Stomach (tissue), 9 donors: ENCODE measurements around the gene SYT8. TPM values are rescaled to one million over a fixed set of nuclear protein-coding genes. Genes with fewer than 3 reads are reported as not detected.

Experiments used
- DNase-seq, 2 donors: peaks; one replicate each; pipeline versions ENCODE4 v3.0.0 to v3.0.0-alpha.2; 2013 to 2019
- H3K27ac ChIP-seq, 5 donors: fragments of 200-600 bp in 4 of 5; sonication (generic) in 4 of 5; one replicate each; pipeline ENCODE4 v1.5.1; 2013 to 2019; ENCODE audit warnings: mild to moderate bottlenecking in 1 of 5, moderate library complexity in 1 of 5
- H3K27me3 ChIP-seq, 3 donors: fragments of 200-600 bp; sonication (generic); one replicate each; pipeline ENCODE4 v1.5.1; 2017 to 2019; ENCODE audit warnings: mixed run types in 1 of 3
- H3K36me3 ChIP-seq, 4 donors: fragments of 200-600 bp; sonication (generic); 1 replicate in 3 of 4; 2 replicates in 1 of 4; pipeline ENCODE4 v1.5.1; 2016 to 2019
- H3K4me1 ChIP-seq, 4 donors: fragments of 200-600 bp; sonication (generic); one replicate each; pipeline ENCODE4 v1.5.1; 2016 to 2019
- H3K4me3 ChIP-seq, 4 donors: fragments of 200-600 bp; sonication (generic) in 3 of 4; one replicate each; pipeline ENCODE4 v1.5.1; 2016 to 2019; ENCODE audit warnings: mild to moderate bottlenecking in 1 of 4
- H3K9me3 ChIP-seq, 4 donors: fragments of 200-600 bp; sonication (generic); one replicate each; pipeline ENCODE4 v1.5.1; 2016 to 2019
- CTCF ChIP-seq, 7 experiments: fragments of 450-650 bp in 4 of 7; fragments of 200-600 bp in 3 of 7; sonication (generic) in 3 of 7; IDR thresholded peaks; one replicate each; pipeline ENCODE4 v1.5.1; 2016 to 2019; ENCODE audit warnings: antibody characterized with exemption in 7 of 7, control low read depth in 2 of 7, mild to moderate bottlenecking in 1 of 7
- EP300 ChIP-seq: sonication (generic); formaldehyde crosslinking; IDR thresholded peaks from one replicate; pipeline ENCODE4 v1.6.1; 2017; ENCODE audit warnings: antibody characterized with exemption
- POLR2A ChIP-seq, 4 donors: fragments of 450-650 bp; IDR thresholded peaks; one replicate each; pipeline ENCODE4 v1.6.1; 2016; ENCODE audit warnings: antibody characterized with exemption in 4 of 4, control low read depth in 2 of 4, mild to moderate bottlenecking in 1 of 4, moderate library complexity in 1 of 4
- POLR2AphosphoS5 ChIP-seq, 3 donors: sonication (generic); formaldehyde crosslinking; IDR thresholded peaks; one replicate each; pipeline ENCODE4 v1.6.1; 2016; ENCODE audit warnings: antibody characterized with exemption in 3 of 3
- WGBS, 5 donors: extraction: QIAGEN DNeasy Blood & Tissue Kit in 3 of 5; methylation state at CpG; one replicate each; pipeline versions ENCODE4 v1.1.5 to v1.1.7; 2013 to 2018; 5-methylcytosine and 5-hydroxymethylcytosine counted together
- intact Hi-C: fragments of 100-400 bp; cut with DNase I; formaldehyde crosslinking; loops from one replicate; pipeline ENCODE4 v1.15.1; 2023; ENCODE audit warnings: low total_unique reads
- polyA plus RNA-seq, 3 donors: library from polyadenylated mRNA; stranded (reverse); fragments of 200-250 nt; gene quantifications; one replicate each; pipeline ENCODE4 v1.2.3, GENCODE V29; 2013
- total RNA-seq, 5 donors: library from RNA; depleted of rRNA; stranded (reverse); fragments of >200 nt; gene quantifications; one replicate each; pipeline versions ENCODE4 v1.1.0 to v1.2.3, GENCODE V29; 2014 to 2016
- donor health status: healthy with polysubstance abuse.
- donor health status: Bipolar disorder and iron deficiency.
- donor health status: healthy.

Gene SYT8
- total and polyA plus RNA-seq, 8 donors = 0.72 to 77.3 (median 2.7) TPM

- H3K4me1 ChIP-seq = peaks cover 33 to 77% (median 60%) of the 10 kb centered on the region in 4 donors
- peak overlapping the region; percentile 68 to 86 (median 84) for H3K27ac ChIP-seq
- H3K4me3 ChIP-seq = peak overlapping the region in 1 of 4 donors; percentile 18
- H3K9me3 ChIP-seq = no peaks in the 10 kb centered on the region
- WGBS, 5 donors = 52 to 65% (median 55%) methylated on average over 17 of the region's 17 CpGs
- intact Hi-C loops = loop anchor here (2.0 to 5.0 kb wide), 2 partner anchors 140 to 319 kb away; no protein-coding TSS in a partner anchor
- no peak for TF ChIP-seq POLR2A (IDR thresholded peaks at IDR 0.05)
- no peak for TF ChIP-seq CTCF (IDR thresholded peaks at IDR 0.05)
- TF ChIP-seq EP300 = no peak
- TF ChIP-seq POLR2AphosphoS5 (IDR thresholded peaks at IDR 0.05) = no peak
- H3K27me3 ChIP-seq = peaks cover 0 to 39% (median 0%) of the 10 kb centered on the region in 3 donors
- H3K36me3 ChIP-seq = no peaks in the 10 kb centered on the region
- DNase-seq = peak in 1 of 2 donors; percentile 21
These were observed 1.9 kb upstream of the SYT8 start for GRCh38 chr11:1832920-1833295.

DNA sequence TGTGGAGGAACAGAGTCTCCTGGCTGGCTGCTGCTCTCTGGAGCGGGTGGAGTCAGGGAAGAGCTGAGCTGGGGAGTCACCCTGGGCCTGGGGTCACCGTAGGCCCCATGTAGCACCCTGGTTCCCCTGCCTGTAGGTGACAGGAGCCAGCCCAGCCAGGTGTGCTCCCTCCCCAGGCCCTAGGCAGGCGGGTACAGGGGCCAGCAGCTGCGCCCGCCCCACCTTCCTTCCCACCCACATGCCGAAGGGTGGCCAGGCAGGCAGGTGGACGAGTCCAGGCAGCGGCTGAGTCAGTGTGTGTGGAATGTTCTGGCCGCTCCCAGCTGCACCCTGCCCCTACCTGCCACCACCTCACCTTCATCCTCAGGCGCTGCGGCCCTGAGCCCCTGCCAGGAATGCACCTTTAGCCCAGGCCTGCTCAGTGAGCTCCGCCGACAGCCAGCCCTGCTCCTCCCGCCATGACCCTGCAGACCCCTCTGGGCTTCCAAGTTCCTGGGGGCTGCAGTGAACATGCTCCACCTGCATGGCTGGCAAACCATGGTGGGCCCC, 654 bp upstream of the SYT8 start:
- no peak overlapping the region for H3K4me3 ChIP-seq
- peaks cover 32 to 75% (median 61%) of the 10 kb centered on the region in 4 donors for H3K4me1 ChIP-seq
- peaks cover 0 to 36% (median 0%) of the 10 kb centered on the region in 3 donors for H3K27me3 ChIP-seq
- TF ChIP-seq POLR2AphosphoS5 (IDR thresholded peaks at IDR 0.05) (peak in 2 of 3 donors; percentile 55 to 90), POLR2A (IDR thresholded peaks at IDR 0.05) (no peak), EP300 (no peak), CTCF (IDR thresholded peaks at IDR 0.05) (peak in 1 of 7 experiments; percentile 23)
- peak overlapping the region; percentile 75 to 86 (median 84) for H3K27ac ChIP-seq
- H3K36me3 ChIP-seq = no peaks in the 10 kb centered on the region
- intact Hi-C loops = loop anchor here (5.0 kb wide), 1 partner anchor 318 kb away; no protein-coding TSS in a partner anchor
- 33 to 63% (median 37%) methylated on average over 5 to 14 of the region's 14 CpGs for WGBS, 5 donors
- DNase-seq = peak; percentile 94 to 96
- no peaks in the 10 kb centered on the region for H3K9me3 ChIP-seq

DNA sequence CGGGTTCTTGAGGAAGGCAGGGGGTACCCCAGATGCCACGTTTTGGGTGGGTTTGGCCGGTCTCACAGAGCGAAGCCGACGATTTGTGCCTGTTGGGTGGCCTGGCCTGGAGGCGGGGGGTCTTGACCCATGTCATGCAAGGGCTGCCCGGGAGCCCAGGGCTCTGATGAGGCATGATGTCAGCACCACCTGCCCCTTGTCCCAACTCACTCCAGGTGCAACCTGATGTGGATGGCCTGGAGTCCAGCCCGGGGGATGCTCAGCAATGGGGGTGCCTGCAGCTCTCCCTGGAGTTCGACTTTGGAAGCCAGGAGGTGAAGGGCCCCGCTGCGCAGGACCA, 851 bp downstream of the SYT8 start:
- Histone ChIP-seq H3K27ac (no peak overlapping the region), H3K4me3 (no peak overlapping the region), H3K4me1 (peaks cover 27 to 73% (median 50%) of the 10 kb centered on the region in 4 donors), H3K9me3 (no peaks in the 10 kb centered on the region), H3K36me3 (no peaks in the 10 kb centered on the region), H3K27me3 (peaks cover 0 to 24% (median 0%) of the 10 kb centered on the region in 3 donors)
- intact Hi-C loops = no loop called here
- no peak for TF ChIP-seq POLR2A (IDR thresholded peaks at IDR 0.05)
- no peak for TF ChIP-seq POLR2AphosphoS5 (IDR thresholded peaks at IDR 0.05)
- TF ChIP-seq EP300 = no peak
- TF ChIP-seq CTCF (IDR thresholded peaks at IDR 0.05) = no peak
- WGBS, 5 donors = 84 to 94% (median 93%) methylated on average over 11 to 12 of the region's 12 CpGs
- peak in 1 of 2 donors; percentile 10 for DNase-seq

- peaks cover 0 to 17% (median 0%) of the 10 kb centered on the region in 3 donors for H3K27me3 ChIP-seq
- TF ChIP-seq POLR2A (IDR thresholded peaks at IDR 0.05) = no peak
- TF ChIP-seq POLR2AphosphoS5 (IDR thresholded peaks at IDR 0.05) = no peak
- TF ChIP-seq EP300 = no peak
- TF ChIP-seq CTCF (IDR thresholded peaks at IDR 0.05) = no peak
- H3K4me1 ChIP-seq = peaks cover 23 to 68% (median 44%) of the 10 kb centered on the region in 4 donors
- H3K4me3 ChIP-seq = no peak overlapping the region
- 87 to 89% (median 88%) methylated on average over 31 to 43 of the region's 43 CpGs for WGBS, 5 donors
- no peaks in the 10 kb centered on the region for H3K36me3 ChIP-seq
- DNase-seq = peak in 1 of 2 donors; percentile 9
- no peaks in the 10 kb centered on the region for H3K9me3 ChIP-seq
- no peak overlapping the region for H3K27ac ChIP-seq
- intact Hi-C loops = no loop called here
These were observed 1.5 kb downstream of the SYT8 start for GRCh38 chr11:1836011-1836945.
